ENCODE measurements around the gene TACR1.

GRCh38 chr2:75055142-75055819 lies 144.0 kb downstream of the TACR1 start:
- TF ChIP-seq CTCF (conservative IDR thresholded peaks at IDR 0.05; ENCODE audit: low read depth, low read length) (no peak), EZH2 (IDR thresholded peaks at IDR 0.05; ENCODE audit: borderline replicate concordance, low read depth, low read length, poor library complexity, severe bottlenecking) (no peak)

Data from A673 (cell line).